IMR-90 (cell line): ENCODE data around the gene TNIP2. TPM values are rescaled to one million over a fixed set of nuclear protein-coding genes. Genes with fewer than 3 reads are reported as not detected.

Experiments
- ATAC-seq: fragments of 200-7000 bp; cut with Tn5 transposase; 2 replicates; pipeline ENCODE4 v1.9.1; 2020; ENCODE audit warnings: low read depth, mild to moderate bottlenecking, moderate library complexity
- BruUV-seq: library from RNA; stranded (reverse); fragments of 400-500 nt; replicated peaks from 2 replicates; lab custom pipeline; 2021; lab: Mats Ljungman, UMichigan
- CTCF ChIA-PET: fragments of 300-600 bp; formaldehyde crosslinking; extraction: SDS; loops from one replicate; lab custom pipeline; 2021; ENCODE audit warnings: antibody characterized with exemption; lab: Yijun Ruan, JAX
- POLR2A ChIA-PET: fragments of 300-600 bp; sonication (Branson Sonifier 250); formaldehyde crosslinking; loops from one replicate; lab custom pipeline; 2022; ENCODE audit warnings: antibody characterized with exemption; ENCODE audit not compliant: unreplicated experiment; lab: Charles Lee
- DNase-seq: peaks from one replicate; pipeline ENCODE4 v3.0.0; 2013
- H2AFZ ChIP-seq: replicated peaks from 2 replicates; pipeline ENCODE3; 2013; ENCODE audit warnings: low read length, mild to moderate bottlenecking; ENCODE audit not compliant: poor library complexity
- H2AK5ac ChIP-seq: 2 replicates; pipeline ENCODE4 v1.6.1; 2013; ENCODE audit warnings: low read depth, low read length, inconsistent platforms
- H2AK9ac ChIP-seq: replicated peaks from 2 replicates; pipeline ENCODE3; 2013; ENCODE audit warnings: mild to moderate bottlenecking, low read depth, low read length, moderate library complexity; ENCODE audit not compliant: poor library complexity
- H2BK120ac ChIP-seq: 2 replicates; pipeline ENCODE4 v1.6.1; 2013; ENCODE audit warnings: low read depth, low read length, inconsistent platforms
- H2BK15ac ChIP-seq: 3 replicates; pipeline ENCODE4 v1.6.1; 2013; ENCODE audit warnings: low read depth, low read length, inconsistent platforms
- H2BK20ac ChIP-seq: 2 replicates; pipeline ENCODE4 v1.6.1; 2013; ENCODE audit warnings: low read depth, mild to moderate bottlenecking, inconsistent platforms, low read length, moderate library complexity
- H2BK5ac ChIP-seq: 2 replicates; pipeline ENCODE4 v1.6.1; 2013; ENCODE audit warnings: mild to moderate bottlenecking, low read depth, low read length, inconsistent platforms; ENCODE audit not compliant: poor library complexity, severe bottlenecking
- H3K14ac ChIP-seq: replicated peaks from 2 replicates; pipeline ENCODE4 v1.6.1; 2013; ENCODE audit warnings: low read depth, low read length, inconsistent platforms
- H3K18ac ChIP-seq: 2 replicates; pipeline ENCODE4 v1.6.1; 2013; ENCODE audit warnings: low read depth, low read length, control low read depth
- H3K23ac ChIP-seq: 2 replicates; pipeline ENCODE4 v1.6.1; 2013; ENCODE audit warnings: low read depth, low read length, inconsistent platforms
- H3K27ac ChIP-seq: 2 replicates; pipeline ENCODE4 v1.5.1; 2013; ENCODE audit warnings: mild to moderate bottlenecking, control low read depth, low read length; ENCODE audit not compliant: insufficient read depth
- H3K27me3 ChIP-seq: 2 replicates; pipeline ENCODE4 v1.6.1; 2013; ENCODE audit warnings: low read length; ENCODE audit not compliant: control insufficient read depth, insufficient read depth
- H3K36me3 ChIP-seq: 2 replicates; pipeline ENCODE4 v1.6.1; 2013; ENCODE audit warnings: low read length, mixed read lengths; ENCODE audit not compliant: control insufficient read depth, insufficient read depth
- H3K4ac ChIP-seq: 2 replicates; pipeline ENCODE4 v1.6.1; 2013; ENCODE audit warnings: low read depth, low read length, inconsistent platforms
- H3K4me1 ChIP-seq: 2 replicates; pipeline ENCODE4 v1.6.1; 2013; ENCODE audit warnings: low read length, mixed read lengths; ENCODE audit not compliant: control insufficient read depth, insufficient read depth
- H3K4me2 ChIP-seq: 2 replicates; pipeline ENCODE4 v1.6.1; 2013; ENCODE audit warnings: low read depth, mild to moderate bottlenecking, control low read depth, low read length, moderate library complexity
- H3K4me3 ChIP-seq: 2 replicates; pipeline ENCODE4 v1.5.1; 2013; ENCODE audit warnings: low read depth, mild to moderate bottlenecking, control low read depth, low read length, moderate library complexity; ENCODE audit not compliant: insufficient read depth
- H3K56ac ChIP-seq: 2 replicates; pipeline ENCODE4 v1.6.1; 2013; ENCODE audit warnings: low read length, inconsistent platforms; ENCODE audit not compliant: insufficient read depth; ENCODE audit errors: extremely low read depth
- H3K79me1 ChIP-seq, 2 experiments: 2 replicates each; pipeline ENCODE4 v1.6.1; 2013; ENCODE audit warnings: low read length in 2 of 2, inconsistent platforms in 1 of 2, low read depth in 1 of 2
- H3K9ac ChIP-seq: 2 replicates; pipeline ENCODE4 v1.6.1; 2013; ENCODE audit warnings: low read depth, low read length, control low read depth
- H3K9me1 ChIP-seq: 2 replicates; pipeline ENCODE4 v1.6.1; 2013; ENCODE audit warnings: low read length, inconsistent platforms; ENCODE audit not compliant: insufficient read depth
- H3K9me3 ChIP-seq: 2 replicates; pipeline ENCODE4 v1.6.1; 2013; ENCODE audit warnings: low read length; ENCODE audit not compliant: control insufficient read depth, insufficient read depth
- H4K20me1 ChIP-seq: 2 replicates; pipeline ENCODE4 v1.6.1; 2013; ENCODE audit warnings: low read length, inconsistent platforms; ENCODE audit not compliant: insufficient read depth
- H4K5ac ChIP-seq: 2 replicates; pipeline ENCODE4 v1.6.1; 2013; ENCODE audit warnings: mild to moderate bottlenecking, low read depth, low read length, control low read depth
- H4K8ac ChIP-seq, 2 experiments: 2 replicates each; pipeline ENCODE4 v1.6.1; 2013; ENCODE audit warnings: low read depth in 2 of 2, low read length in 2 of 2, control low read depth in 1 of 2, inconsistent platforms in 1 of 2
- H4K91ac ChIP-seq: 2 replicates; pipeline ENCODE4 v1.6.1; 2013; ENCODE audit warnings: low read depth, low read length, inconsistent platforms; ENCODE audit not compliant: insufficient read depth
- BHLHE40 ChIP-seq: fragments of 150-350 bp; IDR thresholded peaks from 2 replicates; pipeline ENCODE4 v1.6.1; 2016; ENCODE audit warnings: mild to moderate bottlenecking, low read depth, low read length
- CEBPB ChIP-seq: IDR thresholded peaks from 2 replicates; pipeline ENCODE4 v1.6.1; 2012; ENCODE audit warnings: low read depth, low read length, improper control_type of control experiment
- CHD1 ChIP-seq: IDR thresholded peaks from 2 replicates; pipeline ENCODE4 v1.6.1; 2012; ENCODE audit warnings: low read depth, low read length, improper control_type of control experiment
- CTCF ChIP-seq: conservative IDR thresholded peaks from 2 replicates; pipeline ENCODE4 v1.5.1; 2012; ENCODE audit warnings: mild to moderate bottlenecking, low read depth, low read length, improper control_type of control experiment
- ELK1 ChIP-seq: fragments of 150-350 bp; IDR thresholded peaks from 2 replicates; pipeline ENCODE4 v1.6.1; 2016; ENCODE audit warnings: low read depth, mild to moderate bottlenecking, low read length, moderate library complexity, borderline replicate concordance
- FOS ChIP-seq: fragments of 150-350 bp; IDR thresholded peaks from 2 replicates; pipeline ENCODE4 v1.6.1; 2016; ENCODE audit warnings: low read depth, low read length
- MAFK ChIP-seq: IDR thresholded peaks from 2 replicates; pipeline ENCODE4 v1.6.1; 2012; ENCODE audit warnings: low read depth, low read length, improper control_type of control experiment
- MAZ ChIP-seq: IDR thresholded peaks from 2 replicates; pipeline ENCODE4 v1.6.1; 2012; ENCODE audit warnings: low read depth, mild to moderate bottlenecking, low read length, improper control_type of control experiment, moderate library complexity, borderline replicate concordance
- MXI1 ChIP-seq: IDR thresholded peaks from 2 replicates; pipeline ENCODE4 v1.6.1; 2012; ENCODE audit warnings: low read depth, mild to moderate bottlenecking, low read length, moderate library complexity, borderline replicate concordance
- NFE2L2 ChIP-seq: fragments of 150-350 bp; IDR thresholded peaks from 2 replicates; pipeline ENCODE4 v1.6.1; 2016; ENCODE audit warnings: low read depth, mild to moderate bottlenecking, low read length
- POLR2A ChIP-seq: IDR thresholded peaks from 2 replicates; pipeline ENCODE4 v1.6.1; 2012; ENCODE audit warnings: mild to moderate bottlenecking, low read depth, low read length
- RAD21 ChIP-seq: IDR thresholded peaks from 2 replicates; pipeline ENCODE4 v1.6.1; 2012; ENCODE audit warnings: low read length, improper control_type of control experiment
- RCOR1 ChIP-seq: IDR thresholded peaks from 2 replicates; pipeline ENCODE4 v1.6.1; 2012; ENCODE audit warnings: mild to moderate bottlenecking, low read length, improper control_type of control experiment; ENCODE audit not compliant: insufficient replicate concordance
- RFX5 ChIP-seq: IDR thresholded peaks from 2 replicates; pipeline ENCODE4 v1.8.0; 2012; ENCODE audit warnings: low read depth, mild to moderate bottlenecking, low read length, moderate library complexity
- SMC3 ChIP-seq: fragments of 150-350 bp; IDR thresholded peaks from 2 replicates; pipeline ENCODE4 v1.6.1; 2016; ENCODE audit warnings: low read depth, mild to moderate bottlenecking, antibody characterized with exemption, low read length, moderate library complexity
- USF2 ChIP-seq: fragments of 150-350 bp; IDR thresholded peaks from 2 replicates; pipeline ENCODE4 v1.6.1; 2017; ENCODE audit warnings: mild to moderate bottlenecking, antibody characterized with exemption, low read length, low read depth
- WGBS, 2 experiments: methylation state at CpG; one replicate each; pipeline versions ENCODE4 v1.1.5 to v1.1.7; 2013; ENCODE audit warnings: missing lambda C conversion rate in 2 of 2; ENCODE audit not compliant: insufficient read length in 1 of 2; ENCODE audit errors: extremely low coverage in 2 of 2; 5-methylcytosine and 5-hydroxymethylcytosine counted together
- dilution Hi-C: fragments of 300-500 bp; cut with HindIII; formaldehyde crosslinking; loops from one replicate; pipeline ENCODE4 v1.14.3; 2018; ENCODE audit warnings: low sequenced_read_pairs; ENCODE audit not compliant: unreplicated experiment
- in situ Hi-C: fragments of 300-500 bp; cut with MboI; formaldehyde crosslinking; loops from 3 replicates; pipeline ENCODE4 v1.14.3; 2019; ENCODE audit warnings: low sequenced_read_pairs, inconsistent platforms, mixed read lengths
- intact Hi-C: fragments of 100-400 bp; cut with micrococcal nuclease; formaldehyde crosslinking; loops from 2 replicates; pipeline ENCODE4 v1.10.0; 2022
- polyA plus RNA-seq, 3 experiments: library from polyadenylated mRNA; depleted of rRNA; stranded (reverse); fragments of >200 nt; gene quantifications; 2 replicates each; pipeline ENCODE4 v1.2.3, GENCODE V29; 2012; ENCODE audit warnings: low replicate concordance in 1 of 3
- total RNA-seq: library from RNA; depleted of rRNA; stranded (reverse); fragments of >200 nt; gene quantifications from 2 replicates; pipeline ENCODE4 v1.2.3, GENCODE V29; 2012

TNIP2 gene
- total and polyA plus RNA-seq, 2 of the 4 experiments (the other 2 are of a cell fraction): 33.3 to 38.5 TPM

- no peak overlapping the region for H4K8ac ChIP-seq
- no peak overlapping the region for H4K5ac ChIP-seq
- no peaks in the 10 kb centered on the region for H3K4me1 ChIP-seq
- TF ChIP-seq MAZ (no peak), RCOR1 (no peak), CTCF (no peak), USF2 (no peak), POLR2A (no peak), NFE2L2 (no peak), RFX5 (no peak), ELK1 (no peak), CHD1 (no peak), RAD21 (no peak), MAFK (no peak), BHLHE40 (no peak), MXI1 (no peak), FOS (no peak), CEBPB (no peak), SMC3 (no peak)
- H3K4me3 ChIP-seq: no peak overlapping the region
- H2BK120ac ChIP-seq: no peak overlapping the region
- BruUV-seq: no TSS peak
- H3K79me1 ChIP-seq: peaks cover 15 to 41% of the 10 kb centered on the region in 2 experiments; a peak in 3 of 4 replicates
- no peak overlapping the region for H3K4me2 ChIP-seq
- no peak overlapping the region for H3K27ac ChIP-seq
- H3K27me3 ChIP-seq: no peaks in the 10 kb centered on the region
- no peak overlapping the region for H2BK5ac ChIP-seq
- H3K14ac ChIP-seq: no peak overlapping the region
- H3K56ac ChIP-seq: no peak overlapping the region
- peaks cover 11% of the 10 kb centered on the region for H3K9me1 ChIP-seq
- H3K18ac ChIP-seq: no peak overlapping the region
- no peak overlapping the region for H2AFZ ChIP-seq
- dilution Hi-C loops: no loop called here
- POLR2A ChIA-PET: no interaction called here
- H3K36me3 ChIP-seq: peaks cover 79% of the 10 kb centered on the region
- no peak overlapping the region for H2BK15ac ChIP-seq
- H2AK9ac ChIP-seq: no peak overlapping the region
- no peak for DNase-seq
- H3K9ac ChIP-seq: no peak overlapping the region
- intact Hi-C loops: no loop called here
- ATAC-seq: no peak
- H4K20me1 ChIP-seq: peaks cover 3% of the 10 kb centered on the region; the same call in 1 of the 2 replicates
- H4K91ac ChIP-seq: no peak overlapping the region
- no peak overlapping the region for H2BK20ac ChIP-seq
- H3K4ac ChIP-seq: no peak overlapping the region
- in situ Hi-C loops: no loop called here
- CTCF ChIA-PET: interaction anchor here (0.5 kb wide), 1 partner anchor 132 kb away, joined by 3 read pairs; no protein-coding TSS in a partner anchor
- no peaks in the 10 kb centered on the region for H3K9me3 ChIP-seq
- WGBS, 2 experiments: no CpG with 5 or more reads among the region's 5 CpGs
- H3K23ac ChIP-seq: no peak overlapping the region
- H2AK5ac ChIP-seq: no peak overlapping the region
Observed at GRCh38 chr4:2695346-2696060, 60.6 kb downstream of the TNIP2 start.
